Hepatic stellate cell (primary cell): ENCODE measurements around the gene SERPINA1.
"Not testable (repeated sequence)": the region's sequence is repeated elsewhere in the genome, so short reads cannot be mapped to it uniquely, and the experiment has no call there.

Experiments
- DNase-seq: peaks from one replicate; pipeline ENCODE4 v3.0.0; 2011; ENCODE audit warnings: low spot score

Gene SERPINA1

DNA sequence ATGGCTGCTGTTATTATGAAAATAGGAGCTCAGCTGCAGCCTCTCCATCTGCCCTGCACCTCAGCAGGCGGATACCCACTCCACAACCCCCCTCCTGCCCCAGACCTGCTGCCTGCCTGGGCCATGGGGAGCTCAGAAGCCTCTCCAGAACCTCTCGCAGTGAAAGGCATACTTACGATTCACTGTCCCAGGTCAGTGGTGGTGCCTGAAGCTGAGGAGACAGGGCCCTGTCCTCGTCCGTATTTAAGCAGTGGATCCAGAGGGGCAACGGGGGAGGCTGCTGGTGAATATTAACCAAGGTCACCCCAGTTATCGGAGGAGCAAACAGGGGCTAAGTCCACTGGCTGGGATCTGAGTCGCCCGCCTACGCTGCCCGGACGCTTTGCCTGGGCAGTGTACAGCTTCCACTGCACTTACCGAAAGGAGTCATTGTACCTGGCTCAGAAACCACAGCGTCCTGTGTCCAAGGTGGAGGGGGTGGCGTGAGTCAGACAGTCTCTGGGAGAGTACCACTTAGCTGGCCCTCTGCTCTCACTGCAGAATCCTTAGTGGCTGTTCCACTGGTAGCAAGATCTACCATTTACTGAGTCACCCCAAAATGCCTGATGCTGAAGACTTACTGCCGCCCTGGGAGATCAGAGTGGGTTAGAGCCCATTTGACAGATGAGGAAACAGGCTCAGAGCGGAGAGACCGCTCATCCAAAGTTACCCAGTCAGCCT is at the start of gene SERPINA1:
Gene SERPINA1, minus strand, starts transcription at position 219 of the 720 bp plus-strand sequence. CDS start 5,365 bp downstream, outside the sequence.
- DNase-seq = no peak

DNA sequence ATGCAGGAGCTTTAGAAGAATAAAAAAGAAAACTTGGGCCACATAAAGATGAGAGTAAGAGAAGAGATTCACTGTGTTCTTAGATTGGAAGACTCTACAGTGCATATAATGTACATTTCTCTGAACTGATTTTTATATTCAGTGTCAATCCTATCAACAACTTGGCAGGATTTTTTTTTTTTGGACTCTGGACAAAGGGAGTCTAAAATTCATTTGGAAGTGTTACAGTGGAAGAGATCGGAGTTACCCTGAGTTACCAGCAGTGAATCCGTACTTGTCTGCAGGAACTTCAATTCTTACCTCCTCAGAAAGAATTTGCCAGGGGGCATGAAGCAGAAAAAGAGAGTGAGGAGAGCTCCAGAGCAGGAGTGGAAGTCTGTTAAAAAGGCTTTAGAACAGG is 40.2 kb upstream of the SERPINA1 start:
- DNase-seq = no peak

GRCh38 chr14:94427016-94427613 is 38.7 kb upstream of the SERPINA1 start:
- no peak for DNase-seq

DNA sequence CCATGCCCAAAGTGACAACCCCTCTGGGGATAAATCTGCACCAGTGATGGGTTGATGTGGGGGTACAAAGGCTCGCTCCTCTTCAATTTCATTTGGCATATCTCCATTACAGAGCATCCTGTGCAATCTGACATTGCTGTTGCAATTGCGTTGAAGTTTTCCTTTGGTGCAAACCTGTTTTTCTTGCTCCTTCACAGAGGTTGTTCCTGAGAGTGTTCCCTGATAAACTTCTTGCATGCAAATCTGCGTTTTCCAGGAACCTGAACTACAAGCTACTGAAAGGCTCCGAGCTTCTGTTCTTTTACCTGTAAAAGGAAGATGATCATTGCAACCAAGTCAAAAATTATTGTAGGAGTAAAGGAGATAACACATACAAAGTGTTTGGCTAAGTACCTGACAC is 38.1 kb upstream of the SERPINA1 start:
- DNase-seq = no peak

DNA sequence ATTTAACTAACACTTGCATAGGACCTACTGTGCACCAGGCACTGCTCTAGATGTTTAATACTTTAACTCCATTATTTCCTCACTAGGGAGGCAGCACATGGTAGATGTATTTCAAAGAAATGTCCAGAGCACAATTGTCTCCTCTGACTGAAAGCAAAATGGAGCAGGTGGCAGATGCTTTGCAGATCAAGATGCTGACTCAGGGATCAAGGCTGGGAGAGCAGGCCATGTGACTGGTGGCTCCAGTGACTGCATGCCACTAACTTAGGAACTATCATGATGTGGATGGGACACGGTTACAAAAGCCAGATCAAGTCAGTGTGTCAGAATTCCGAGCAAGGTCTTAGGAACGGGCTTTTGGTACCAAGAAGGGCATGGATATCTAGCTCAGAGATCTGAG is 36.0 kb upstream of the SERPINA1 start:
- no peak for DNase-seq

GRCh38 chr14:94423453-94424056 is 35.2 kb upstream of the SERPINA1 start:
- DNase-seq = peak; percentile 49

DNA sequence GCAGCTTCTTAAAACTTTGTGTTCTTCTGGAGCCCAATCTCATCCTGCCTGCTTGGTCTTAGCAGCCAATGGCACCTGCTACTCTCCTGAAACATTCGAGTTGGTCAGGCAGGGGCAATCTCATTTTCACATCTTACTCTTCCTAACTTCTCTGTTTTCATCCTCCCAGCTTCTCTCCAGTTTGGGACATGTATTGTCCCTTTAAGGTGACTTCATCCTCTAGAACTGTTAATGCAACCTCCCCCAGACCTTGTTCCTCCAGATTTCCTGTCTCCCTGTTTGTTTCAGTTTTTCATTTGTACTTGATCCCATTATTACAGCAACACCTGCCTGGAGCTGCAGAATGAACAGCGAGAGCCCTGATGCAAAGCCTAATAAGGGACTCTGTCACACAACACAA is 32.9 kb upstream of the SERPINA1 start:
- DNase-seq = no peak

GRCh38 chr14:94417497-94418205 is 29.2 kb upstream of the SERPINA1 start:
- not testable (repeated sequence) for DNase-seq

GRCh38 chr14:94412671-94413638 is 24.6 kb upstream of the SERPINA1 start:
- DNase-seq = no peak

DNA sequence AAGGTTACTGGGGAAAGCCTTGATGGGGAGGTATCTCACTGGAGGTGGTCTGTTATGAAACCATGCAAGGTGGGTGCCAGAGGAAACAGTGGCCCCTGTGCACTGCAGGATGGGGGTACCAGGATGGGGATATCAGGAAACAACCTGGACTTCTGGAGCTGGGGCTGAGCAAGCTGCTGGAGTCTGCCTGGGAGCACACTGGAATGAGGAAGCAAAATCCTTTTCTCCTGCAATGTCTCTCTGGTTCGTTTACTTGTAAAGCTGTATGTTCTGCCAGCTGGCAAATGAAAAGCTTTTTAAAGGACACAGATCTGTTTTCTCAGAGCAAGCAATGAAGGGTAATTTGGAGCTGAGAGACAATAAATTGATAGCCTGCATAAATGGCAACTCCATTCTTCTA is 23.2 kb upstream of the SERPINA1 start:
- DNase-seq = no peak

DNA sequence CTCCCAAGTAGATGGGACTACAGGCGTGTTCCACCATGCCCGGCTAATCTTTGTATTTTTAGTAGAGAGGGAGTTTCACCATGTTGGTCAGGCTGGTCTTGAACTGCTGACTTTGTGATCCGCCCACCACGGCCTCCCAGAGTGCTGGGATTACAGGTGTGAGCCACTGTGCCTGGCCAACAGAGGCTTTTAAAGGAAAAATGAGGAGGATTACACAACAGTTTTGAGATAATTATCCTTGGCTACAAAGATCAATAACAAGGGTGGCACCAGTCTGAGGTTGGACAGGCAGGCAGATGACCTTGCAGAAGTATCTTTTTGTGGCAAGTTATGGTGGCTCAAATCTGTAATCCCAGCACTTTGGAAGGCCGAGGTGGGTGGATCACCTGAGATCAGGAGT is 21.0 kb upstream of the SERPINA1 start:
- DNase-seq = not testable (repeated sequence)

- DNase-seq = no peak
These were observed 20.2 kb upstream of the SERPINA1 start for GRCh38 chr14:94408546-94409095.

DNA sequence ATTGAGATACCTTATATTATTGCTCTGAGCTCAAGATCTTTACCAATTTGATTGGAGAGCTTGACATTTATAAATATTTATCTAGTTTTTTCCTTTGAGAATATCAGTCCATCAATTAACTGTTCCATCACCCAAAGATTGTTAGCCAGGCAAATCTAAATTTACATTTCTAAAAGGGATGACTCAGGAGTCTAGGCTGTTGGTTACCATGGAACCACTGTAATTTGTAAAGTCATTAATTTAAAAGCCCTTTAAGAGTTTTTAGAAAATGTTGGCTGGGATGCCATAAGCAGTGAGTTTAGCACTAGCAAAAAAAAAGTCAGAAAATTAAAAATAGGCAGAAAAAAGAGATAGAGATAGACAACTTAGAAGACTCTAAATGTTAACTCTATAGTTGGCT is 19.5 kb upstream of the SERPINA1 start:
- DNase-seq = no peak

- no peak for DNase-seq
These were observed 18.5 kb upstream of the SERPINA1 start for GRCh38 chr14:94406910-94407309.

GRCh38 chr14:94405486-94405885 is 17.1 kb upstream of the SERPINA1 start:
- DNase-seq = no peak

DNA sequence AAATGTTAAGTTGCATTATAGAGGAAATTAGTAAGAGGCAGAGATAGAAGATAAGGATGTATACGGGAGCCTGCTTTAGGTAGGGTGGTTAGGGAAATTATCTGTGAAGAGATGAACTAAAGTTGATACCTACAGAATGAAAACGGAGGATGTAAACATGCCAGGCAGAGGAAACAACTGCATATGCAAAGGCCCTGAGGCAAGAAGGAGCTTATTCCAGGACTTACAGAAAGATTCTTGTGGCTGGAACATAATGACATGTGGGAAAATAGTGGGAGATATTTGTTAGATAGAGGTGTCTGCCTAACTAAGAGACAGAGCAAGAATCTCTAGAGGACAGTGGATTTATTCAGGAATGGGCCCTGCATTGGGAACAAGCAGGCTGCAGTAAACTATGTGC is 16.2 kb upstream of the SERPINA1 start:
- DNase-seq = no peak

DNA sequence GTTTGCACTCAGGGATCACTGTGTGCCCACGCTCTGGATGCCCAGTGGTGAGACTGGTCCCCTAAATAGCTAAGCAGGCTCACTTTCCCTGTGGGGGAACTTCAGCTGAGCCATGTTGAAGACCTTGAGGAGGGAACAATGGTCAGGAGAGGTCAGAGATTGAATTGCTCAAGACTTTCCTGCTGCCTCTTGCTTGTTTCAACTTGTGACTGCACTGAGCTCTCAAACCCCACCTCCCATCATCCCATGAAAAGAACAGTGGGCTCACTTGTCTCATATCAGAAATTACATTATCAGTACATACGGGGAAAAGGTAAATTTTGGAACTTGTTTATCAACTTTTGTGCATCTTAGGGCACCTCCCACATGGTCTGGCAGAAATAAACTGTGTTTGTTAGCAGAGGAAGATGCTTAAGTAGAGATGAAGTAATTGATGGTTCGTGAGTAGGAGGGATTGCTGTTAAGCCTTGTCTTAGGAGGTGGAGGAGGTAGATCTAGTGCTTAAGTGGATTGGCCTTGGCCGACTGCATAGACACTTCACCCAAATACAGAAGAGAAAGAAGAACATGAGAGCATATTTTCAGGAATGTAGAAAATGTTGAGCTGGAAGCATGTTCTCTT is 15.0 kb upstream of the SERPINA1 start:
- no peak for DNase-seq

DNA sequence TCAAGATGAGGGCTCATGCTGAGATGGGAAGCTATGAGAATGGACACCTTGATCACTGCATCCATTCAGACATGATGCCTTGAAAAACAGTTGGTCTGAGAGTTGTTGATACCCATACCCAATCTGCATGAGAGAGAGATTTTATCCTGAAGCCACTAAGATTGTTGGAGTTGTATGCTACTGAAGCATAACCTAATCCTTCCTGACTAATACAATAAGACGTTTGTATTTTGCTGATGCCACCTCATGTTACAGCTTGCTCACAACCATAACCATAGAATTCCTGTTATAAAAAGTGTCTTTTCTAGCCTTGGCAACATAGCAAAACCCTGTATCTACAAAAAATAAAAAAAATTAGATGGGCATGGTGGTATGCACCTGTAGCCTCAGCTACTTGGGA is 12.7 kb upstream of the SERPINA1 start:
- no peak for DNase-seq

- DNase-seq = no peak
These were observed 12.0 kb upstream of the SERPINA1 start for GRCh38 chr14:94400422-94400841.

- DNase-seq = no peak
These were observed 10.1 kb upstream of the SERPINA1 start for GRCh38 chr14:94398536-94398935.

DNA sequence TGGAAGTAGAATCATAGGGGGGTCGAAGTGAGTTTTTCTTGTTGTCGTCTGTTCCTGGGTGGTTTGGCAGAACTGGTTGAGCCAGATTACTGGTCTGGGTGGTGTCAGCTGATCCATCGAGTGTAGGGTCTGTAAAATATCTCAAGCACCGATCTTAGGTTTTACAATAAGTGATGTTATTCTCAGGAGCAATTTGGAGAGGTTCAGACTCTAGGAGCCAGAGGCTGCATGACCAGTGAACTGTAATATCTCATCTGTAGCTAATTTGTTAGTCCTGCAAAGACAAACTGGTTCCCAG is 9.7 kb upstream of the SERPINA1 start:
- no peak for DNase-seq
